ENCODE data around the gene MLXIPL.
"Not testable (repeated sequence)": the region's sequence is repeated elsewhere in the genome, so short reads cannot be mapped to it uniquely, and the experiment has no call there.

Gene MLXIPL

DNA sequence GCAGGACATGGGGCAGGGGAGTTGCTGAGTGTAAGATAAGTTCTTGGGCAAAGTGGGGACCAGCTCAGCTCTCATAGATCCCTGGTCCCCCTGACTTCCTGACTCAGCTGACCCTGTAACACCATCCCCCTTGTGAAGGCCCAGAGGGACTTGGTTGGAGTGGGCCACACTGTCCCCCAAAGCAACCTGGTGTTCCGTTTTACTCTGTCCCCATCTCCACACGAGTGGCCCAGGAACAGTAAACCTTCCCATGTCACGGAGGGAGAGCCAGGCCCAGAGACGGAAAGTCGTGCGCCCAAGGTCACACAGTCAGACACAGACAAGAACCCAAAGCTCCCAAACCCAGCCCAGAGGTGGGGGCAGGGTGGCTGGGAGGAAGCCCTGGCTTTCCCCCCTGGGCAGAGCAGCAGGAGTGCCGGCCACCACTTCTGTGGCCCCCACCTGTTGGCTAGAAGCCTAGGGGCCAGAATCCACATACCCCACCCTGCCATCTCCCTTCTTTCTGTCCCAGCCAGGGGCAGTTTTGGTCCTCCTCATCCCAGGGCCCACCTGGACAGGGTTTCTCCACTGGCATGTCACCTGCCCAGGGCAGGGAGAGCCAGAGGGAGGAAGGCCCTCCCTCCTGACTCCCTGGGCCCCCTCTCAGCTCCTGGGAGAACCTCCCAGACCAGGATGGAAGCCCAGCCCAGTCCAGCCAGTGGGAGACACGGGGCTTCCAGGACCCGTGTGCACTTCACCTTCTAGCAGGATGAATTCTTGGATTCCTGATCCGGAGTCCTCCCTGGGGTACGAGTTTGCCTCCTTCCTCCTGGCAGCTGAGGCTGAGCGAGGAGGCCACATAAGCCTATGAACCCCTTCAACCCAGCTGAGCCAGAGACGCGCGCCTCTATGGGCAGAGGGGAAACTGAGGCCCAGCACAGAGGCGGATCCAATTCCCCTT, 22.7 kb upstream of the MLXIPL start:
- no peak for DNase-seq (ENCODE audit: low spot score)

DNA sequence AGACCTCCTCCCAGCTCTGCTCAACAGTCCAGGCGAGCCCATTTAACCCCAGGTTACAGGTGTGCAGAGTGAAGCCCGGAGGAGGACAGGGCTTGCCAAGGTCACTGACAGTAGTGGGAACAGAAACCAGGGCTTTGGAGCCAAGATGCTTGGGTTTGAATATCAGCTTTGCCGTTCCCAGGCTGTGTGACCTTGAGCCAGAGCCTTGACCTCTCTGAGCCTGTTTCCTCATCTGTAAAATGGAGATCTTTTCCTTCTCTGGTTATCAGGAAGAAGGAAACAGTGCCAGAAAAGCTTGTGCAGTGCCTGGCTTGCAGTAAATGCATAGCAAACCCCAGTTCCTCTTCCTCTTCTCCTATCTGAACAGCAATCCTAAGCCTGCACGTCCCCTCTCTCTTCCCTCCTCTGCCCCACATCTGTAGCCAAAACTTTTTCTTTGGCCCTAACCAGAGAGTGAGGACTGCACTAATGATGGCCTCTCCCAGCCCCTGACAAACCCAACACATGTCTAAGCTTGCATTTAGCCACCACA, 21.4 kb upstream of the MLXIPL start:
- no peak for DNase-seq (ENCODE audit: low spot score)

DNA sequence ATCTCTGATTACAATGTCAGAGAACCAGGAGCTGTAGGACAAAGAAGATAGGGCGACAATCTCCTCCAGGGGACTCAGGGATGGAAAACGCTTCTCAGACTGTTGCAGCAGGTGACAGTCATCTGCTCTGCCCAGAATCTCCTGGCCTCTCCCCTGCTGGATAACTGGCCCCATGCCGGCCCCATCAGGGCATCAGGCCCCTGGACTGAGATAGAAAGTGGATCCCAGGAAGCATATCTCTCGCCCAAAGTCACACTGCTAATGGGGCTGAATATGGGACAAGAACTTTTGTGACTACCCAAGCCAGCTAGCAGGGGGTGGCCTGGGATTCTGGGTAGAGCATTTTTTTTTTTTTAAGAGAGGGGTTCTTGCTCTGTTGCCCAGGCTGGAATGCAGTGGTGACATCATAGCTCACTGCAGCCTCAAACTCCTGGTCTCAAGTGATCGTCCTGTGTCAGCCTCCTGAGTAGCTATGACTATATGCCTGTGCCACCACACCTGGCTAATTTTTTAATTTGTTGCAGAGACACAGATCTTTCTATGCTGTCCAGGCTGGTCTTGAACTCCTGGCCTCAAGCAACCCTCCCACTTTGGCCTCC, 20.5 kb upstream of the MLXIPL start:
- no peak for DNase-seq (ENCODE audit: low spot score)

DNA sequence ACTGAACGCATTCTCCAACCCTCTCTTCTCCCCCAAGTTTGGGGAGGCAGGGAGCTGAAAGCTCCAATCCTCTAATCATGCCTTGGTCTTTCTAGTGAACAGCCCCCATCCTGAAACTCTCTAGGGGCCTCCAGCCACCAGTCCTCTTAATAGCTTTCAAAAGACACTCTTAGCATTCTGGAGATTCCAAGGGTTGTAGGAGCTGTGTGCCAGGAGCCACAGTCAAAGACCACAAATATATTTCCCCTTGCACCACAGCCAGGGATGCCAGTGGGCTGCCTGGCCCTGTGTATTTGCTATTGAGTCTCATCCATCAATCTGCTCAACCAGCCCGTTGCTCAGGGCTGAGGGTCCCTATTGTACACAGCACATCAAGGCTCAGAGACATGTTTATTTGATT, 18.5 kb upstream of the MLXIPL start:
- DNase-seq (ENCODE audit: low spot score), result no peak

DNA sequence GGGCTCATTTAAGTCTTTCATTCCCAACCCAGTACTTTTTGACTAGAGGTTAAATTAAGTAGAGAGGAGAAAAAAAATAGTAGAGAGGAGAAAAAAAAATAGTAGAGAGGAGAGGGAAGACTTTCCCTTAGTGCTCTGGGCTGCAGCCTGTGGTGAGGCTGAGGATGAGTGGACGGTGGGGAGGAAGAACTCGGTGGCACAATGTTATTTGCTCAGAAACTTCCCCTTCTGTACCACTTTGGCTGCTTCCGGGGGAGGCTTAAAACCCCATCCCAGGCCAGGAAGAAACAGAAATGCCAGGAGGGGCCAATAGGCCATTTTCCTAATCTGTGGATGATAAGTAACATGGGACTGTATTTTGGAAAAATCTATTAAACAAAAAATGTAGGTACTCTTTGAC, 14.6 kb upstream of the MLXIPL start:
- no peak for DNase-seq (ENCODE audit: low spot score)

DNA sequence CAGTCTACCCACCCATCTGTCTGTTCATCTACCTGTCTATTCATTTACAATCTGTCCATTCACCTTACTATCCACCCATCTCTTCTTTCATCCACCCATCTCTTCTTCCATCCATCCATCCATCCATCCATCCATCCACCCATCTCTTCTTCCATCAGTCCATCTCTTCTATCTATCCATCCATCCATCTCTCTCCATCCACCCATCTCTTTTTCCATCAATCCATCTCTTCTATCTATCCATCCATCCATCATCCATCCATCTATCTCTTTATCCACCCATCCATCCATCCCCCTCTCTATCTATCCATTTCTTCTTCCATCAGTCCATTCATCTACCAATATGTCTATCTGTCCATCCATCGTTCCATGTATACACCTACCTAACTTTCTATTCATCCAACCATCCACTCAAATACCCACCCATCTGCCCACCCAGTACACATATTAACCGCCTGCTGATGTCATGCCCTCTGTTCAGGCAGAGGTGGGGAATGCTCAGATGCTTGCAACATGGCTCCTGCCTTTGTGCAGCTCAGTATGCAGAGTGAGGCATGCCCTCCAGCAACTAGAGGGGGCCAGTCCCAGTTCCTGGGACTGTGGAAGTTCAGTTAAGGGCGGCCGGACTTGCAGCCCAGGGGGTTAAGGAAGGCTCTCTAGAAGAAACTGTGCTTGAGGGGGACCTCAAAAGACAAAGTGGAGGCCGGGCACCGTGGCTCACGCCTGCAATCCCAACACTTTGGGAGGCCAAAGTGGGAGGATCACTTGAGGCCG, 11.3 kb upstream of the MLXIPL start:
- no peak for DNase-seq (ENCODE audit: low spot score)

DNA sequence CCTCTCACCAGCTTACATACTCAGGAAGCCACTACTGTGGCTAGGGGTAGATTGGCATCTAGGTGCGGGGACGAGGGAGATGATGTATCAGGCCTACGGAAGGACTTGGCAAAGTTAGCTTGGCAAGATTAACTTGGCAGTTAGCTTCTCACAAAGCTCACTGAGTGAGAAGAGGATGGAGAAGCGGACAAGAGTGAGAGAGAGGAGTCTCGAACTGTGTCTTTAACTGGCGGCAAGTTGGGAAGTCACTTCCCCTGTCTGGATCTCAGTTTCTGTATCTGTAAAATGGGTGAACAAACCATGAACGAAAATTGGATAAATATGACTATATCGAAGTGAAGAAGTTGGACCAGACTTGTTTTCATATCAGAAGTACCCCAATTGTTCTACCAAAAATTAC, 9.5 kb upstream of the MLXIPL start:
- no peak for DNase-seq (ENCODE audit: low spot score)

DNA sequence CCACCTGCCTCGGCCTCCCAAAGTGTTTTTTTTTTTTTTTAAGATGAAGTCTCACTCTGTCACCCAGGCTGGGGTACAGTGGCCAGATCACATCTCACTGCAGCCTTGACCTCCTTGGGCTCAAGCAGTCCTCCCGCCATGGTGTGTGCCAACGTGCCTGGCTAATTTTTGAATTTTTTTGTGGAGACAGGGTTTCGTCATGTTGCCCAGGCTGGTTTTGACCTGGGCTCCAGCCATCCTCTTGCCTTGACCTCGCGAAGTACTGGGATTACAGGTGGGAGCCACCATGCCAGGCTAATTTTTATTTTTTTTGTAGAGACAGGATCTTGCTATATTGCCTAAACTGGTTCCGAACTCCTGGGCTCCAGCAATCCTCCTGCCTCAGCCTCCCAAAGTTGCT, 9.0 kb upstream of the MLXIPL start:
- DNase-seq (ENCODE audit: low spot score), result no peak

DNA sequence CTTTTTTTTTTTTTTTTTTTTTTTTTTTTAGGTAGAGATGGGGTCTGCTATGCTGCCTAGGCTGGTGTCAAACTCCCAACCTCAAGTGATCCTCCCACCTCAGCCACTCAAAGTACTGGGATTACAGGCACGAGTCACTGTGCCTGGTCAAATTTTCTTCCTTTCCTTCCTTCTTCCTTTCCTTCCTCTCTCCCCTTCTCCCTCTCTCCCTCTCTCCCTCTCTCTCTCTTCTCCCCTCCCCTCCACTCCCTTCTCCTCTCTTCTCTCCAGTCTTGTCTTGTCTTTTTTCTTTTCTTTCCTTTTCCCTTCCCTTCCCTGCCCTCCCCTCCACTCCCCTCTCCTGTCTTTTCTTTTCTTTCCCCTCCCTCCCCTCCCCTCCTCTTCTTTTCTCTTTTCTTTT, 7.2 kb upstream of the MLXIPL start:
- no peak for DNase-seq (ENCODE audit: low spot score)

DNA sequence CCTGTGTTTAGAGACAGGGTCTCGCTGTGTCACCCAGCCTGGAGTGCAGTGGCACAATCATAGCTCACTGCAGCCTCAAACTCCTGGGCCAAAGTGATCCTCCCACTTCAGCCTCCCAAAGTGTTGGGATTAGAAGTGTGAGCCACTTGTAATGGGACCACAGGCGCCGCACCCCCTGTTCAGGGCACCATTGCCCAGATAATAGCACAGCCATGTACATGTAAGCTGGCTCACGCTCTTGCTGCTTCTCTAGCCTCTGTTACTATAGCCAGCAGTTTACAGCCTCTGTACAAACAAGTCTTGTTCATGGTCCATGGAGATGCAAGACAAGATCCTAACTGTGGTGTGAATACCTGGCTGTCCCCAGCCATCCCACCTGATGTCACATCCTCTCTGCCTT, 4.2 kb upstream of the MLXIPL start:
- DNase-seq (ENCODE audit: low spot score), result no peak

DNA sequence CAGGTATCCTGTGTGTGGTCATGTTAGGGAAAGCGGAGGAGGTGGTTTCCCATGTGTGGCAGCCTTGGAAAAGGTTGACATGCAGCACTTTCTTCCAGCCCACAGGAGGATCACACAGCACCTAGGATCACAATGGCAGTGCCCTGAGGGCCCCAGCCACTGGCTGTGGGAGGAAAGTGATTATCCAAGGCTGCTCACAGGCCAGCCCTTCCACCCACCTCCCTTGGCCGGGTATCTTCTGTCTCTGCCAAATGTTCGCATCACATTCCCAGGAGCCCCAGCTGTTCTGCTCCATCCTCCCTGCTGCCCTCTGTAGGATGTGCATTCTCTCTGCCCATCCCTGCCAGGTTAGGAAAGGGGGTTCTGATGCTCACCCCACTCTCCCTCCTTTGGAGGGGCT, 2.5 kb upstream of the MLXIPL start:
- no peak for DNase-seq (ENCODE audit: low spot score)

DNA sequence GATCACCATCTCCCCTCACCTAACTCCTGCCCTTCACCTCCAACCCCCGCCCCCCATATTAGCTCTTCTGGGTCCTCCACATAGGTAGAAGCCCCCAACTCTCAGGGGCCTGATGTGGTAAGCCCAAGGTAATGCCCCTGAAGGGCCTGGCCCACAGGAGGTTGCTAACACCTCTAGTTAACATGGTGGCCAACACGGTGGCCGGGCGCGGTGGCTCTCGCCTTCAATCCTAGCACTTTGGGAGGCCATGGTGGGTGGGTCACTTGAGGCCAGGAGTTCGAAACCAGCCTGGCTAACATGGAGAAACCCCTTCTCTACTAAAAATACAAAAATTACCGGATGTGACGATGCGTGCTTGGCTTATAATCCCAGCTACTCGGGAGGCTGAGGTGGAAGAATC, 954 bp upstream of the MLXIPL start:
- DNase-seq (ENCODE audit: low spot score), result no peak

DNA sequence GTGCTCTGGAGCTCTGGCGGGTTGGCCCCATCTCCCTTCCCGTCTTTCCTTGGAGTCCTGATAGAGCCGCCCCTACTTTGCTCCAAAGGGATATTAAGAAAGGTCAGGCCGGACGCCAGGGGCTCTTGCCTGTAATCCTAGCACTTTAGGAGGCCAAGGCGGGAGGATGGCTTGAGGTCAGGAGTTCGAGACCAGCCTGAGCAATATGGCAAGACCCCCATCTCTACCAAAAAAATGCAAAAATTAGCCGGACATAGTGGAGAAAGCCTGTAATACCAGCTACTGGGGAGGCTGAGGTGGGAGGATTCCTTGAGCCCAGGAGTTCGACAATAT, 313 bp upstream of the MLXIPL start:
- no peak for DNase-seq (ENCODE audit: low spot score)

DNA sequence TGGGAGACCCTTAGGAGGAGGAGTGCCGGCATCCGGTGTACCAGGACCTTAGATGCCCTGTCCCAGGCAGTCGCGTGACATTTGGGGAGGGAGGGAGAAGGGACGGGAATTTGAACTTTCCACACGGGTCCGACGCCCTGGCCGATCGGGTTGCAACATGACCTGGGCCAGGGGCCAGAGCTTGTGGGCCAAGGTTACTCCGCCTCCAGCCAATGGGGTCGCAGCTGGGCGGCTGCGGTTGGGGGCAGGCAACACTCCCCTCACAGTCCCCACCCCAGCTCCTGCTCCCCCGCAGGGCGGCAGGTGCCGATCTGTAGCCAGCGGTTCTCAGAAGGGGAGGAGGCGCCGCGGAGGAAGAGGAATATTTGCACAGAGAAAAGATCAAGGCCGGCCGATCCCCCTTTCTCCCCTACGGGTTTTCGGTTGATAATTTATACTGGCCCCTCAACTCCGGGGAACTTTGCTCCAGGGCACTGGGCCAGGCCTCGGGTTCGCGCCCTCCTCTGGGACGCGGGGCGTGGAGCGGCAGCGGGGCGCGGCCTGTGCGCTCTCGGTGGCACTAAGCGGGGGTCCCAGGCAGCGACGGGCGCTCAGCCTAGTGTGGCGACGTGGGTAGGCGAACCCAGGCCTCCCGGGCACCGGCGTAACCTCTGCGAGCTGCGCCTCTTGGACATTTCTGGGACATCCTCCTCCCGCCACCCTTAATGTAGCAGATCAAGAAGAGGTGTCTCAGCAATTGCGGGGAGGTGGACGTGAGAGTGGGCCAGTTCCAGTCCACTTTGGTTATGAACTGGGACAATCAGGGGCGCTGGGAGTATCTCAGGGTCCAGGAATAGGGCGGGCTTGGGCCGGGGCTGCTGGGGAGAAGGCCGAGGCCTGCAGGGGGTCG, 1.2 kb downstream of the MLXIPL start:
- no peak for DNase-seq (ENCODE audit: low spot score)

DNA sequence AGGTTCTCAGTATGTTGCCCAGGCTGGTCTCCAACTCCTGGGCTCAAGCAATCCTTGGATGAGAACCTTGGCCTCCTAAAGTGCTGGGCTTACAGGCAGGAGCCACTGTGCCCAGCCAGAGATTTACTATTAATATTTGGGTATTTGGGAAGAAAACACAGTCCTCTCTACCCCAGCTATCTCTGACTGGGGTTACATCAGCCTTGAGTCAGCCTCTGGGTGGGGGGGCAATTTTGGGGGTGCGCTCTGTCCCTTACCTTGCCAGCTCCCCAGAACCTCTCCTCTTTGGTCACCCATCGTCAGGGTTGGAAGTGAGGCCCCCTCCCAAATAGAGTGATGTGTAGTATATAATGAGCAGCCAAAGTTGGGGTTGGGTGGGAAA, 1.8 kb downstream of the MLXIPL start:
- DNase-seq (ENCODE audit: low spot score), result no peak

DNA sequence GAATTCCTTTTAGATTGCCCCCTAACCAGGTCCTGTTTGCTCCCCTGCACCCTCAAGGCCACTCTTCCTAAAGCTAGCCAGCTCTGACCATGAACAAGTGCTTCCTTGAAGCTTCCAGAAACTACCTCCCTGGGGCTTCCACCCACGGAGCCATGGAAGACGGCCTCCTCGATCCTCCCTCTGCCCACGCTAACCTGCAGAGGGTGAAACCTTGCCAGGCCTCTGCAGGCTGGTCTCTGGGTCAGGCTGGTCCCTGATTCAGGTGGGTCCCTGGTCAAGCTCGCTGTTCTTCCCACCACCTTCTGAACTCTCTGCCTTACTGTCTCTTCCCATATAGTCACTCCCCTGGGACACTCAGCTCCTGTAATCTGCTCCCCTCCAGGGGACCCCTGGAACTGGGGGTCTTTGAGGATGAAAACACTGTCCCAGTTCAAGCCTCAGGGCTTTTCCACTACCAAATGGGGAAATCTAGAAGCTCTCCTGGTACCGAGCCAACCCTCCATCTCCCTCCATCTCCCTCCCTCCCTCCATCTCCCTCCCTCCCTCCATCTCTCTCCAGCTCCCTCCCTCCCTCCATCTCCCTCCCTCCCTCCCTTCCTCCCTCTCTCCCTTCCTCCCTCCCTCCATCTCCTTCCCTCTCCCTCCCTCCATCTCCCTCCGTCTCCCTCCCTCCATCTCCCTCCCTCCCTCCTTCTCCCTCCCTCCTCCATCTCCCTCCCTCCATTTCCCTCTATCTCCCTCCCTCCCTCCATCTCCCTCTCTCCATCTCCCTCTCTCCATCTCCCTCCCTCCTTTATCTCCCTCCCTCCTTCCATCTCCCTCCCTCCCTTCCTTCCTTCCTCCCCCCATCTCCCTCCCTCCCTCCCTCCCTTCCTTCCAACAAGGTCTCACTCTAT, 2.9 kb downstream of the MLXIPL start:
- DNase-seq (ENCODE audit: low spot score), result no peak

DNA sequence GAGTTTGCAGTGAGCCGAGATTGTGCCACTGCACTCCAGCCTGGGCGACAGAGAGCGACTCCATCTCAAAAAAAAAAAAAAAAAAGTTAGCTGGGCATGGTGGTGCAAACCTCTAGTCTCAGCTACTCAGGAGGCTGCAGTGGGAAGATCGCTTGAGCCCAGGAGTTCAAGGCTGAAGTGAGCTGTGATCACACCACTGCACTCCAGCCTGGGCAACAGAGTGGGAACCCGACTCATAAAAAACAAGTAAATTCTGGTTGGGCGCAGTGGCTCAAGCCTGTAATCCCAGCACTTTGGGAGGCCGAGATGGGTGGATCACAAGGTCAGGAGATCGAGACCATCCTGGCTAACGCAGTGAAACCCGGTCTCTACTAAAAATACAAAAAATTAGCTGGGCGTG, 4.9 kb downstream of the MLXIPL start:
- DNase-seq (ENCODE audit: low spot score), result not testable (repeated sequence)

DNA sequence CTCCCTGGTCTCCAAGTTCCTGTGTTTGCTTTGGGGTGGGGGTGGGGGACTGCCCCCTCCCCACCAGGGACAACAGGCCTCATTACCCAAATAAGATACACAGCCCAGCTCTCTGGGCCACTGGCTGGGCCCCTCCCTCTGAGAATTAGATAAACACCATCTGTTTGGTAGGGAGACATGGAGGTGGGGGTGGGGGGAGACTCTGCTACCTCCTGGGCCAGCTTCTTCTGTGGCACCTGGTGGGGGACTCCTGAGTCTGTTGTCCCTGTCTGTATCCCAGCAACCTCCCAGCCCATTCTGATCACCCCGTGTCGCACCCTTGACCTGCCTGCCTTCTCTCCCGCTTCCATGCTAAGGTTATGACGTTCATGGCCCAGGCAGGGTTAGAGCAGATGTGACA, 5.8 kb downstream of the MLXIPL start:
- no peak for DNase-seq (ENCODE audit: low spot score)

DNA sequence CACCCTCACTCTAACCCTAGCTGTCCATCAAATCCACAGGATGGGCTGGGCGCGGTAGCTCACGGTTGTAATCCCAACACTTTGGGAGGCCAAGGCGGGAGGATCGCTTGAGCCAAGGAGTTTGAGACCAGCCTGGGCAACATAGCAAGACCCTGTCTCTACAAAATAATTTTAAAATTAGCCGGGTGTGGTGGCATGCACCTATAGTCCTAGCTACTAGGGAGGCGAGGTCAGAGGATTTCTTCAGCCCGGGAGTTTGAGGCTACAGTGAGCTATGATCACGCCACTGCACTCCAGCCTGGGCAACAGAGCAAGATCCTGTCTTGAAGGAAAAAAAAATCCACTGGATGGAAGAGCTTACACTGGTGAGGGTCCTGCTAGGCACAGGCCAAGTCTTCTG, 6.8 kb downstream of the MLXIPL start:
- not testable (repeated sequence) for DNase-seq (ENCODE audit: low spot score)

DNA sequence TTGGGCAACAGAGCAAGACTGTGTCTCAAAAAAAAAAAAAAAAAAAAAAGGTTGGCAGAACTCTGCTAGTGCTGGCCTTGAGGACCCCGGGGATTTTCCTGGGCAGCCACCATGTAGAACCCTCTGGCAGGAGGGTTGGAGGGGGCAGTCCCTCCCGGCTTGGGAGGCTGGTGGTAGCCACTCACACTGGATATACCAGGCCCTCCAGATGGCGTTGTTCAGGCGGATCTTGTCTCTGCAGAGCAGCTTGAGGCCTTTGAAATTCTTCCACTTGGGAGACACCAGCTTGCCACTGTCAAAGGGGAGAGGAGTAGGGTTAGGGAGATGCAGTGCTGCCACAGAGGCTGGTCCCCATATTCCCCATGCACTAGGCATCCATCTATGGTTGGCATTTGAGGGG, 8.4 kb downstream of the MLXIPL start:
- DNase-seq (ENCODE audit: low spot score), result no peak

DNA sequence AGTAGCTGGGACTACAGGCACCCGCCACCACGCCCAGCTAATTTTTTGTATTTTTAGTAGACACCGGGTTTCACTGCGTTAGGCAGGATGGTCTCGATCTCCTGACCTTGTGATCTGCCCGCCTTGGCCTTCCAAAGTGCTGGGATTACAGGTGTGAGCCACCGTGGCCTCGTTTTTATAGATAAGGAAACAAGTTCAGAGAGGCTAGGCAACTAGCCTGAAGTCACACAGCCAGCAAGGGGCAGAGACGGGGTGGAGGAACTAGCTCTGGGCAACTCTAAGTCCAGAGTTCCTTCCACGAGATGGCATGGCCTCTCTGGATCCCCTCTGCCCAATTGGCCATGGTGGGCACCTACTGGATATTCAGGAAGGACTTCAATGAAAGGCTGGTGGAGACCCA, 9.4 kb downstream of the MLXIPL start:
- not testable (repeated sequence) for DNase-seq (ENCODE audit: low spot score)

Measured in hematopoietic multipotent progenitor cell treated with erythropoietin and hydrocortisone succinate and interleukin-3 and kit ligand, for 17 days (in vitro differentiated cells).